Gastroesophageal sphincter (tissue), 4 donors: ENCODE data around the gene GXYLT2. TPM values are rescaled to one million over a fixed set of nuclear protein-coding genes. Genes with fewer than 3 reads are reported as not detected.

ENCODE experiments used
- ATAC-seq: fragments of 150-250 bp; one replicate; pipeline ENCODE4 v1.9.1; 2016; ENCODE audit warnings: mild to moderate bottlenecking, moderate library complexity
- H3K27ac ChIP-seq, 4 donors: fragments of 200-600 bp; sonication (generic) in 3 of 4; 1 replicate in 3 of 4; 2 replicates in 1 of 4; pipeline ENCODE4 v1.5.1; 2016 to 2019
- H3K27me3 ChIP-seq: fragments of 200-600 bp; sonication (generic); one replicate; pipeline ENCODE4 v1.5.1; 2019
- H3K36me3 ChIP-seq, 2 donors: fragments of 200-600 bp; sonication (generic); one replicate each; pipeline ENCODE4 v1.5.1; 2019; ENCODE audit warnings: control low read depth in 1 of 2
- H3K4me1 ChIP-seq, 3 donors: fragments of 200-600 bp; sonication (generic); 1 replicate in 2 of 3; 2 replicates in 1 of 3; pipeline ENCODE4 v1.5.1; 2016 to 2019; ENCODE audit warnings: control low read depth in 2 of 3
- H3K4me3 ChIP-seq, 2 donors: fragments of 200-600 bp; sonication (generic); one replicate each; pipeline ENCODE4 v1.5.1; 2019; ENCODE audit warnings: mild to moderate bottlenecking in 1 of 2, moderate library complexity in 1 of 2
- H3K9me3 ChIP-seq, 3 donors: fragments of 200-600 bp; sonication (generic); one replicate each; pipeline ENCODE4 v1.5.1; 2017 to 2019; ENCODE audit warnings: control low read depth in 2 of 3
- EP300 ChIP-seq: sonication (generic); formaldehyde crosslinking; IDR thresholded peaks from one replicate; pipeline ENCODE4 v1.6.1; 2017; ENCODE audit warnings: antibody characterized with exemption, mild to moderate bottlenecking
- POLR2A ChIP-seq, 2 donors: fragments of 450-650 bp; IDR thresholded peaks; one replicate each; pipeline ENCODE4 v1.6.1; 2017; ENCODE audit warnings: antibody characterized with exemption in 2 of 2, mild to moderate bottlenecking in 2 of 2, moderate library complexity in 1 of 2
- POLR2AphosphoS5 ChIP-seq: sonication (generic); formaldehyde crosslinking; IDR thresholded peaks from one replicate; pipeline ENCODE4 v1.6.1; 2017; ENCODE audit warnings: antibody characterized with exemption
- WGBS, 2 donors: methylation state at CpG; one replicate each; pipeline ENCODE4 v1.1.5; 2018; ENCODE audit warnings: low coverage in 1 of 2; 5-methylcytosine and 5-hydroxymethylcytosine counted together
- total RNA-seq, 4 donors: library from RNA; depleted of rRNA; stranded (reverse); fragments of >200 nt; gene quantifications; one replicate each; pipeline ENCODE4 v1.1.0, GENCODE V29; 2016
- TF ChIP-seq, protein P1 (sequence below), 4 experiments: fragments of 200-600 bp in 2 of 4; fragments of 450-650 bp in 2 of 4; sonication (generic) in 1 of 4; IDR thresholded peaks; one replicate each; pipeline ENCODE4 v1.5.1; 2017 to 2019; ENCODE audit warnings: antibody characterized with exemption in 4 of 4, mild to moderate bottlenecking in 2 of 4, moderate library complexity in 2 of 4

Gene GXYLT2
- total RNA-seq, 4 donors from 2014 or later, result 6.1 to 7.9 (median 7.0) TPM

DNA sequence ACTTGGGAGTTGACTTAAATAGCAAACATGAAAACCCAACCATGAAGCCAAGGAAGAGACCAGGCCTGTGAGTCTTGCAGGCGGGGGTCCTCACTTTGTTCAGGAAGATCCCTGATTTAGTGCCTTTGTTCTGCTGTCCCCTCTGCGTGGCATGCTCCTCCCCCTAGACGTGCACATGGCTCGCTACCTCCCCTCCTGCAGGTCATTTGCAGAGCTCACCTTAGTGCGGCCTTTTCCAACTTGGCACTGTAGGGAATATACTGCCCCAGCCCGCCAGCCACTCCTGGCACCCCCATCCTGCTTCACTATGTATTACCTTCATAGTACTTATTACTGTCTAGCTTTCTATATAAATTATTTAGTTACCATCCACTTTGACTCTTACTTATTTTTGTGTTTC, 18.3 kb downstream of the GXYLT2 start:
- no peak overlapping the region for H3K4me3 ChIP-seq
- H3K4me1 ChIP-seq, result peaks cover 0 to 30% (median 7%) of the 10 kb centered on the region in 3 donors
- H3K27ac ChIP-seq, result no peak overlapping the region
- no peaks in the 10 kb centered on the region for H3K9me3 ChIP-seq
- H3K27me3 ChIP-seq, result no peaks in the 10 kb centered on the region
- TF ChIP-seq POLR2AphosphoS5 (no peak), POLR2A (IDR thresholded peaks at IDR 0.05) (no peak), EP300 (no peak)
- TF ChIP-seq, protein P1, sequence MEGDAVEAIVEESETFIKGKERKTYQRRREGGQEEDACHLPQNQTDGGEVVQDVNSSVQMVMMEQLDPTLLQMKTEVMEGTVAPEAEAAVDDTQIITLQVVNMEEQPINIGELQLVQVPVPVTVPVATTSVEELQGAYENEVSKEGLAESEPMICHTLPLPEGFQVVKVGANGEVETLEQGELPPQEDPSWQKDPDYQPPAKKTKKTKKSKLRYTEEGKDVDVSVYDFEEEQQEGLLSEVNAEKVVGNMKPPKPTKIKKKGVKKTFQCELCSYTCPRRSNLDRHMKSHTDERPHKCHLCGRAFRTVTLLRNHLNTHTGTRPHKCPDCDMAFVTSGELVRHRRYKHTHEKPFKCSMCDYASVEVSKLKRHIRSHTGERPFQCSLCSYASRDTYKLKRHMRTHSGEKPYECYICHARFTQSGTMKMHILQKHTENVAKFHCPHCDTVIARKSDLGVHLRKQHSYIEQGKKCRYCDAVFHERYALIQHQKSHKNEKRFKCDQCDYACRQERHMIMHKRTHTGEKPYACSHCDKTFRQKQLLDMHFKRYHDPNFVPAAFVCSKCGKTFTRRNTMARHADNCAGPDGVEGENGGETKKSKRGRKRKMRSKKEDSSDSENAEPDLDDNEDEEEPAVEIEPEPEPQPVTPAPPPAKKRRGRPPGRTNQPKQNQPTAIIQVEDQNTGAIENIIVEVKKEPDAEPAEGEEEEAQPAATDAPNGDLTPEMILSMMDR (IDR thresholded peaks at IDR 0.05), result no peak
- 89 to 90% methylated on average over 6 of the region's 6 CpGs for WGBS, 2 donors
- H3K36me3 ChIP-seq, result no peaks in the 10 kb centered on the region
- no peak for ATAC-seq

DNA sequence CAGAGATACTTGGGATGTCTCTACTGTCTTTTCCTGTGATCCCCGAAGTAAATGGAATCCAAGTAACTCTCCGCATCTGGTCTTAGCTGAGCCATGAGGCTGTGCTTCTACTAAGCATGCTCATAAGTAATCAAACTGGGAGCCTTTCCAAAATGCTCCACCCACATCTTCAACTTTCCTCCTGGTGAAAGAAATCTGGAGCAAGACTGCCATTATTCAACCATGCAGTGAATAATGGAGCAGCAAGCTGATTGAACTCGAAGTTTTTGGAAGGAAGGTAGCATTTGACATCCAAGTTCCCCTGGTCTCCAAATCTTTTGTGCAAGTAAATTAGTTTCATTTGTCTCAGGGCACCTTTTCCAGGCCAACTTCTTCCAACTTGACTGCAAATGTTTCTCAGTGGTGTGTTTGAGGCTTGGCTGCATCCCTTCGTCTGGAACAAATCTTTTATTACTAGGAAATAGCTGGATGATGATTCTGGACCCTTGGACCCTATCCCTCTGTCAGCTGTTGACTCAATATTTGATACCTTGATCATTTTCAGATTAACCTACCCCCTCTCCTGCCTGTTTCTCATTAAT, 19.4 kb downstream of the GXYLT2 start:
- Histone ChIP-seq H3K9me3 (no peaks in the 10 kb centered on the region), H3K36me3 (no peaks in the 10 kb centered on the region), H3K27ac (peak overlapping the region; percentile 25 to 70 (median 56)), H3K27me3 (no peaks in the 10 kb centered on the region), H3K4me1 (peaks cover 0 to 30% (median 7%) of the 10 kb centered on the region in 3 donors), H3K4me3 (no peak overlapping the region)
- ATAC-seq, result peak; percentile 69
- 21 to 35% methylated on average over 2 to 4 of the region's 4 CpGs for WGBS, 2 donors
- TF ChIP-seq POLR2A (IDR thresholded peaks at IDR 0.05) (no peak), EP300 (no peak), POLR2AphosphoS5 (peak; percentile 27)
- TF ChIP-seq, protein P1 (IDR thresholded peaks at IDR 0.05), result no peak

DNA sequence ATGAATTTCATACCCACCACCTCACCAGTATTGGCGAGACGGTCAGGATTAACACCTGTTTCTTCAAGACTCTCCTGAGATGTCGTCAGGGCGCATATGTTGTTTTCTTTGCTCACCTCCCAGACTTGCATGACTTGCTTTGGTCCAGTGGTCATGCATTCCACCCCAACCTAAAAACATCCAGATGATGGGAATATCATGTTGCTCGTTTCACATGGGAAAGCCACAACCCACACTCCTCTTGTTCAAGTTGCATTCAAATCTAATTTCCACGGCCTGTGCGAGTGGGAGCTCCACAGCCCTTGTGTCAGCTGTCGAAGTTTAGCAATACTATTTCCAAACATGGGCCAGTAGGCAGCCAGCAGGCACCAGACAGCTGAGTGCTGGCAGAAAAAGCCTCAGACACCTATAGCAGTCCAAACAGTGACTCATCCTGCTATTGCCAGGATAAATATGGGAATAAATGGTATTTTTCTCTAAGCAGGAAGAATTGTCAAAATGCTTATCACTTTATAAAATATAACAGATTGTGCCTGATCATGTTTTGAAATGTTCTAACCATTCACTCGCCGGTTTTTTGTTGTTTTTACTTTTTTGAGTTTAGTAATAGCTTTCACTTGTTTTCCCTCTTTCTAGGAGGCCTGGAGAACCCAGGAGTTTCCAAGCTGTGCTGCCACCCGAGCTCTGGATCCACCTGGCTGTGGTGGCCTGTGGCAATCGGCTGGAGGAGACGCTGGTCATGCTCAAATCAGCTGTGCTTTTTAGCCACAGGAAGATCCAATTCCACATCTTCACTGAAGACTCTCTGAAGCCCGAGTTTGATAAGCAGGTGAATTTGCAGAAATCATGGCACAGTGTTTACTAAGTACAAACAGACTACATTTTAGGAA, 20.1 kb downstream of the GXYLT2 start:
- H3K4me3 ChIP-seq, result no peak overlapping the region
- no peaks in the 10 kb centered on the region for H3K9me3 ChIP-seq
- ATAC-seq, result peak; percentile 87
- H3K27me3 ChIP-seq, result no peaks in the 10 kb centered on the region
- peak overlapping the region; percentile 25 to 70 (median 56) for H3K27ac ChIP-seq
- H3K4me1 ChIP-seq, result peaks cover 0 to 30% (median 7%) of the 10 kb centered on the region in 3 donors
- no peak for TF ChIP-seq POLR2A (IDR thresholded peaks at IDR 0.05)
- no peak for TF ChIP-seq EP300
- TF ChIP-seq, protein P1 (IDR thresholded peaks at IDR 0.05), result no peak
- peak; percentile 20 for TF ChIP-seq POLR2AphosphoS5
- WGBS, 2 donors, result 48 to 52% methylated on average over 11 to 14 of the region's 14 CpGs
- H3K36me3 ChIP-seq, result no peaks in the 10 kb centered on the region

DNA sequence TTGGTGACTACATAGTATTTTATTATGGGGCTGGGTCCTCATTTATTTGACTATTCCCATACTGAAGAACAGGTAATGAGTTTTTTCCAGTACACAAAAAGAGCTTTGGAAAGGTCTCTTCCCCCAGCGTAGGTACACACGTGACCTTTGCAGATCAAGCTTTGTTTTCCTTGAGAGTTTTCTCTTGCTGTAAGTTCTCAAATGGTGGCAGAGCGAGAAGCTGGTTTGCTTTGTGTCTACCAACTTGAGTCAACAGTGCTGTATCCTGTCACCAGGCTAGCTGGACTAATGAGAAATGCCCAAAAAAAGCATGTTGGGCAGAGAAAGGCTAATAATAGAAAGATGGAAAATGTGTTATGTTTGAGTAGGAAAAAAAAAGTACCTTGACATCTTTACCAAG, 21.7 kb downstream of the GXYLT2 start:
- no peak for ATAC-seq
- H3K27ac ChIP-seq, result no peak overlapping the region
- 83 to 100% methylated on average over 2 to 3 of the region's 3 CpGs for WGBS, 2 donors

More for the DNA sequence above, 21.7 kb downstream of the GXYLT2 start:
- TF ChIP-seq EP300, result no peak
- no peak for TF ChIP-seq POLR2A (IDR thresholded peaks at IDR 0.05)
- TF ChIP-seq POLR2AphosphoS5, result no peak
- TF ChIP-seq, protein P1 (IDR thresholded peaks at IDR 0.05), result no peak
- Histone ChIP-seq H3K36me3 (no peaks in the 10 kb centered on the region), H3K9me3 (no peaks in the 10 kb centered on the region), H3K27me3 (no peaks in the 10 kb centered on the region), H3K4me3 (no peak overlapping the region), H3K4me1 (peaks cover 0 to 30% (median 7%) of the 10 kb centered on the region in 3 donors)
